ENCODE measurements around the gene CEBPA.
"Not testable (repeated sequence)": the region's sequence is repeated elsewhere in the genome, so short reads cannot be mapped to it uniquely, and the experiment has no call there.

CEBPA gene

GRCh38 chr19:33324628-33325027 is 22.3 kb upstream of the CEBPA start:
- DNase-seq (ENCODE audit: low read depth), result no peak

- DNase-seq (ENCODE audit: low read depth), result no peak
Measured at GRCh38 chr19:33323093-33323820, 20.9 kb upstream of the CEBPA start.

GRCh38 chr19:33320636-33321035 is 18.3 kb upstream of the CEBPA start:
- DNase-seq (ENCODE audit: low read depth), result no peak

GRCh38 chr19:33317991-33318390 is 15.7 kb upstream of the CEBPA start:
- DNase-seq (ENCODE audit: low read depth), result not testable (repeated sequence)

- DNase-seq (ENCODE audit: low read depth), result no peak
Measured at GRCh38 chr19:33317517-33317916, 15.2 kb upstream of the CEBPA start.

- DNase-seq (ENCODE audit: low read depth), result no peak
Measured at GRCh38 chr19:33316541-33317264, 14.4 kb upstream of the CEBPA start.

- not testable (repeated sequence) for DNase-seq (ENCODE audit: low read depth)
Measured at GRCh38 chr19:33312808-33313207, 10.5 kb upstream of the CEBPA start.

GRCh38 chr19:33312065-33312464 is 9.7 kb upstream of the CEBPA start:
- no peak for DNase-seq (ENCODE audit: low read depth)

GRCh38 chr19:33311326-33311682 is 9.0 kb upstream of the CEBPA start:
- DNase-seq (ENCODE audit: low read depth), result no peak

- no peak for DNase-seq (ENCODE audit: low read depth)
Measured at GRCh38 chr19:33310606-33311325, 8.4 kb upstream of the CEBPA start.

- no peak for DNase-seq (ENCODE audit: low read depth)
Measured at GRCh38 chr19:33309826-33310225, 7.5 kb upstream of the CEBPA start.

- DNase-seq (ENCODE audit: low read depth), result no peak
Measured at GRCh38 chr19:33306853-33307792, 4.8 kb upstream of the CEBPA start.

GRCh38 chr19:33306191-33306590 is 3.9 kb upstream of the CEBPA start:
- DNase-seq (ENCODE audit: low read depth), result no peak

- no peak for DNase-seq (ENCODE audit: low read depth)
Measured at GRCh38 chr19:33304760-33305647, 2.7 kb upstream of the CEBPA start.

- no peak for DNase-seq (ENCODE audit: low read depth)
Measured at GRCh38 chr19:33304371-33304759, 2.0 kb upstream of the CEBPA start.

- no peak for DNase-seq (ENCODE audit: low read depth)
Measured at GRCh38 chr19:33303791-33304345, 1.5 kb upstream of the CEBPA start.

- no peak for DNase-seq (ENCODE audit: low read depth)
Measured at GRCh38 chr19:33302974-33303790, 848 bp upstream of the CEBPA start.

GRCh38 chr19:33301900-33302174 is 497 bp downstream of the CEBPA start:
- DNase-seq (ENCODE audit: low read depth), result no peak

- DNase-seq (ENCODE audit: low read depth), result no peak
Measured at GRCh38 chr19:33301144-33301899, 1.0 kb downstream of the CEBPA start.

- DNase-seq (ENCODE audit: low read depth), result no peak
Measured at GRCh38 chr19:33300894-33301143, 1.5 kb downstream of the CEBPA start.
